Body of pancreas (tissue), 4 donors: ENCODE results near the gene CDH15. TPM values are rescaled to one million over a fixed set of nuclear protein-coding genes. Genes with fewer than 3 reads are reported as not detected.

Experiments
- ATAC-seq: fragments of 150-250 bp; one replicate; pipeline ENCODE4 v1.9.1; 2016
- DNase-seq, 4 donors: peaks; one replicate each; pipeline ENCODE4 v3.0.0-alpha.2; 2019
- H3K27ac ChIP-seq, 4 donors: fragments of 200-600 bp; sonication (generic); 1 replicate in 3 of 4; 2 replicates in 1 of 4; pipeline versions ENCODE4 v1.5.1 to v1.6.1; 2016 to 2019; ENCODE audit warnings: mild to moderate bottlenecking in 1 of 4, mixed read lengths in 1 of 4, moderate library complexity in 1 of 4
- H3K27me3 ChIP-seq, 2 donors: fragments of 200-600 bp; sonication (generic); one replicate each; pipeline ENCODE4 v1.6.0; 2016; ENCODE audit warnings: mild to moderate bottlenecking in 1 of 2
- H3K36me3 ChIP-seq, 2 donors: fragments of 200-600 bp; sonication (generic); replicated peaks in 1 of 2; 2 replicates each; pipeline ENCODE4 v1.5.1; 2016; ENCODE audit warnings: low read depth in 2 of 2; ENCODE audit not compliant: insufficient read depth in 1 of 2
- H3K4me1 ChIP-seq: fragments of 200-600 bp; sonication (generic); one replicate; pipeline ENCODE4 v1.6.0; 2016
- H3K4me3 ChIP-seq, 2 donors: fragments of 200-600 bp; sonication (generic); 1 replicate in 1 of 2; 2 replicates in 1 of 2; pipeline ENCODE4 v1.5.1; 2016 to 2019
- H3K9me3 ChIP-seq, 3 donors: fragments of 200-600 bp; sonication (generic); 1 replicate in 2 of 3; 2 replicates in 1 of 3; pipeline ENCODE4 v1.5.1; 2016
- CTCF ChIP-seq, 7 experiments: fragments of 450-650 bp in 4 of 7; fragments of 200-600 bp in 3 of 7; sonication (generic) in 3 of 7; IDR thresholded peaks; one replicate each; pipeline ENCODE4 v1.5.1; 2016 to 2019; ENCODE audit warnings: antibody characterized with exemption in 7 of 7
- POLR2A ChIP-seq, 3 donors: fragments of 450-650 bp; IDR thresholded peaks; one replicate each; pipeline ENCODE4 v1.6.1; 2016; ENCODE audit warnings: antibody characterized with exemption in 3 of 3, mild to moderate bottlenecking in 2 of 3
- WGBS, 2 donors: methylation state at CpG; one replicate each; pipeline ENCODE4 v1.1.5; 2017; 5-methylcytosine and 5-hydroxymethylcytosine counted together
- intact Hi-C: fragments of 100-400 bp; cut with DNase I; formaldehyde crosslinking; loops from one replicate; pipeline ENCODE4 v1.15.1; 2023
- total RNA-seq, 2 donors: library from RNA; depleted of rRNA; stranded (reverse); fragments of >200 nt; gene quantifications; one replicate each; pipeline ENCODE4 v1.1.0, GENCODE V29; 2016

Gene CDH15
- total RNA-seq, 2 donors from 2014 or later: 1.0 TPM; not detected in 1

GRCh38 chr16:89192956-89193575 is 21.5 kb downstream of the CDH15 start:
- Histone ChIP-seq H3K4me1 (peaks cover 11% of the 10 kb centered on the region), H3K9me3 (no peaks in the 10 kb centered on the region), H3K4me3 (no peak overlapping the region), H3K27ac (peak overlapping the region in 1 of 4 donors; percentile 39), H3K36me3 (no peaks in the 10 kb centered on the region), H3K27me3 (peaks cover 0 to 4% of the 10 kb centered on the region in 2 donors)
- TF ChIP-seq CTCF (IDR thresholded peaks at IDR 0.05) (no peak), POLR2A (IDR thresholded peaks at IDR 0.05) (no peak)
- DNase-seq: peak in 3 of 4 donors; percentile 19 to 87 (median 51)
- intact Hi-C loops: no loop called here
- ATAC-seq: peak; percentile 4
- WGBS, 2 donors: 9 to 12% methylated on average over 28 to 36 of the region's 39 CpGs

GRCh38 chr16:89193576-89194293 is 22.2 kb downstream of the CDH15 start:
- intact Hi-C loops: no loop called here
- no peak overlapping the region for H3K4me3 ChIP-seq
- no peak for TF ChIP-seq CTCF (IDR thresholded peaks at IDR 0.05)
- no peak for TF ChIP-seq POLR2A (IDR thresholded peaks at IDR 0.05)
- 50 to 75% methylated on average over 2 to 33 of the region's 38 CpGs for WGBS, 2 donors
- H3K36me3 ChIP-seq: no peaks in the 10 kb centered on the region
- peak overlapping the region in 1 of 4 donors; percentile 39 for H3K27ac ChIP-seq
- H3K4me1 ChIP-seq: peaks cover 11% of the 10 kb centered on the region
- no peaks in the 10 kb centered on the region for H3K9me3 ChIP-seq
- peaks cover 0 to 4% of the 10 kb centered on the region in 2 donors for H3K27me3 ChIP-seq
- ATAC-seq: no peak
- peak in 2 of 4 donors; percentile 8 to 54 for DNase-seq

GRCh38 chr16:89194340-89195311 is 23.1 kb downstream of the CDH15 start:
- DNase-seq (peak in 1 of 4 donors; percentile 3), ATAC-seq (no peak)
- Histone ChIP-seq H3K27ac (no peak overlapping the region), H3K9me3 (no peaks in the 10 kb centered on the region), H3K4me1 (peaks cover 11% of the 10 kb centered on the region), H3K36me3 (no peaks in the 10 kb centered on the region), H3K4me3 (no peak overlapping the region), H3K27me3 (peaks cover 0 to 4% of the 10 kb centered on the region in 2 donors)
- TF ChIP-seq CTCF (IDR thresholded peaks at IDR 0.05): no peak
- TF ChIP-seq POLR2A (IDR thresholded peaks at IDR 0.05): no peak
- intact Hi-C loops: no loop called here
- WGBS, 2 donors: 79 to 95% methylated on average over 8 to 43 of the region's 45 CpGs

- Histone ChIP-seq H3K9me3 (no peaks in the 10 kb centered on the region), H3K4me3 (no peak overlapping the region), H3K4me1 (peaks cover 17% of the 10 kb centered on the region), H3K36me3 (no peaks in the 10 kb centered on the region), H3K27ac (no peak overlapping the region), H3K27me3 (peaks cover 0 to 9% of the 10 kb centered on the region in 2 donors)
- intact Hi-C loops: no loop called here
- DNase-seq (no peak), ATAC-seq (no peak)
- 78 to 90% methylated on average over 4 to 19 of the region's 21 CpGs for WGBS, 2 donors
- TF ChIP-seq POLR2A (IDR thresholded peaks at IDR 0.05): no peak
- TF ChIP-seq CTCF (IDR thresholded peaks at IDR 0.05): no peak
Observed at GRCh38 chr16:89195521-89196171, 24.1 kb downstream of the CDH15 start.
